Hepatic stellate cell (primary cell): ENCODE results near the gene EIF4A2.
A peak's percentile ranks its signal among the peaks of the same experiment; 100 is the strongest.
"Not testable (repeated sequence)": the region's sequence is repeated elsewhere in the genome, so short reads cannot be mapped to it uniquely, and the experiment has no call there.

Experiments used
- DNase-seq: peaks from one replicate; pipeline ENCODE4 v3.0.0; 2011; ENCODE audit warnings: low spot score

EIF4A2 gene

GRCh38 chr3:186784820-186785494 is 1.6 kb downstream of the EIF4A2 start:
- no peak for DNase-seq

GRCh38 chr3:186785495-186786018 is 2.2 kb downstream of the EIF4A2 start:
- no peak for DNase-seq

GRCh38 chr3:186786922-186787321 is 3.5 kb downstream of the EIF4A2 start:
- no peak for DNase-seq

GRCh38 chr3:186787642-186788481 is 4.5 kb downstream of the EIF4A2 start:
- no peak for DNase-seq

- no peak for DNase-seq
Observed at GRCh38 chr3:186788482-186789370, 5.3 kb downstream of the EIF4A2 start.

- DNase-seq: no peak
Observed at GRCh38 chr3:186789554-186790260, 6.3 kb downstream of the EIF4A2 start.

- DNase-seq: no peak
Observed at GRCh38 chr3:186790261-186790981, 7.0 kb downstream of the EIF4A2 start.

- DNase-seq: no peak
Observed at GRCh38 chr3:186798239-186798874, 15.0 kb downstream of the EIF4A2 start.

- no peak for DNase-seq
Observed at GRCh38 chr3:186800285-186800684, 16.9 kb downstream of the EIF4A2 start.

GRCh38 chr3:186802701-186803100 is 19.3 kb downstream of the EIF4A2 start:
- DNase-seq: no peak

- not testable (repeated sequence) for DNase-seq
Observed at GRCh38 chr3:186803447-186803846, 20.1 kb downstream of the EIF4A2 start.

- peak; percentile 75 for DNase-seq
Observed at GRCh38 chr3:186806089-186807055, 23.0 kb downstream of the EIF4A2 start, which contains the start of gene RFC4. TSS of gene RFC4 (minus strand) at chr3:186806482. CDS start at chr3:186804713, 1,769 bp downstream.

- DNase-seq: no peak
Observed at GRCh38 chr3:186807231-186807630, 23.9 kb downstream of the EIF4A2 start.

GRCh38 chr3:186810336-186810996 is 27.1 kb downstream of the EIF4A2 start:
- no peak for DNase-seq

- DNase-seq: not testable (repeated sequence)
Observed at GRCh38 chr3:186811313-186811712, 27.9 kb downstream of the EIF4A2 start.

GRCh38 chr3:186814100-186814499 is 30.7 kb downstream of the EIF4A2 start:
- no peak for DNase-seq

GRCh38 chr3:186815435-186815834 is 32.1 kb downstream of the EIF4A2 start:
- peak; percentile 60 for DNase-seq

- no peak for DNase-seq
Observed at GRCh38 chr3:186818516-186818915, 35.1 kb downstream of the EIF4A2 start.
